Right cardiac atrium (tissue), 5 donors: ENCODE measurements around the gene ENOX2. TPM values are rescaled to one million over a fixed set of nuclear protein-coding genes. Genes with fewer than 3 reads are reported as not detected.
"Not testable (repeated sequence)": the region's sequence is repeated elsewhere in the genome, so short reads cannot be mapped to it uniquely, and the experiment has no call there.

ENCODE experiments used
- ATAC-seq, 2 donors: fragments of 200-7000 bp; cut with Tn5 transposase; one replicate each; pipeline versions ENCODE4 v1.8.0 to v1.9.1; 2020; ENCODE audit warnings: moderate library complexity in 2 of 2, mild to moderate bottlenecking in 1 of 2
- DNase-seq, 3 donors: peaks; one replicate each; pipeline ENCODE4 v3.0.0-alpha.2; 2020
- H3K27ac ChIP-seq: one replicate; pipeline ENCODE4 v1.5.1; 2013; ENCODE audit warnings: mild to moderate bottlenecking, low read length, control low read depth, moderate library complexity
- H3K27me3 ChIP-seq: one replicate; pipeline ENCODE4 v1.6.1; 2013; ENCODE audit not compliant: control insufficient read depth, insufficient read depth
- H3K4me1 ChIP-seq: one replicate; pipeline ENCODE4 v1.6.1; 2013; ENCODE audit warnings: low read length; ENCODE audit not compliant: control insufficient read depth, insufficient read depth
- H3K4me3 ChIP-seq: one replicate; pipeline ENCODE4 v1.5.1; 2013; ENCODE audit warnings: low read length, control low read depth
- H3K9me3 ChIP-seq: one replicate; pipeline ENCODE4 v1.6.1; 2013; ENCODE audit warnings: low read length; ENCODE audit not compliant: control insufficient read depth
- WGBS: extraction: QIAGEN DNeasy Blood & Tissue Kit; methylation state at CpG from one replicate; pipeline ENCODE4 v1.1.7; 2013; 5-methylcytosine and 5-hydroxymethylcytosine counted together
- intact Hi-C, 4 donors: fragments of 100-400 bp; cut with DNase I; formaldehyde crosslinking; loops; one replicate each; pipeline versions ENCODE4 v1.11.0 to v1.14.0; 2022 to 2023
- polyA plus RNA-seq: library from polyadenylated mRNA; stranded (reverse); fragments of 200-250 nt; gene quantifications from one replicate; pipeline ENCODE4 v1.2.3, GENCODE V29; 2013
- total RNA-seq, 4 donors: library from RNA; stranded (reverse); fragmentation: NEBNext Ultra II Directional; extraction: Animal tissue kit (Norgen Biotek cat#: 25700); gene quantifications; one replicate each; pipeline ENCODE4 v1.2.1, GENCODE V29; 2021
- donor health status: healthy with polysubstance abuse.
- donor health status: DM: no; HTN: yes; CAD: no.
- donor health status: DM: no; HTN: no; CAD: no.
- donor health status: DM: no; HTN: yes; CAD: no; lungs with severe emphysema.
- donor health status: DM: yes; HTN: yes; CAD: no.

ENOX2 gene
- total and polyA plus RNA-seq, 5 donors = 6.2 to 20.1 (median 17.7) TPM

DNA sequence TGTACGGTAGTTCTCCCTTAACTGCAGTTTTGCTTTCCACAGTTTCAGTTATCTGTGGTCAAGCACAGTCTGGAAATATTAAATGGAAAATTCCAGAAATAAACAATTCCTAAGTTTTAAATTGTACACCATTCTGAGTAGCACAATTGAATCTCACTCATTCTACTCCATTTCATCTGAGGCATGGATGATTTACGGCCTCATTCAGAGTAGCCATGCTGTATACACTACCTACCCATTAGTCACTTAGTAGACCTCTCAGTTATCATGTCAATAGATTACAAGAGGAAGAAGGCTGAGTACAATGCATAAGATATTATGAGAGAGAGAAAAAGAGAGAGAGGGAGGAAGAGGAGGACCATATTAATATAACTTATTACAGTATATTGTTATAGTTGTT lies 77.5 kb downstream of the ENOX2 start:
- ATAC-seq (no peak), DNase-seq (no peak)
- intact Hi-C loops = no loop called here
- WGBS = 99% methylated on average over 2 of the region's 2 CpGs
- no peaks in the 10 kb centered on the region for H3K4me1 ChIP-seq
- H3K27ac ChIP-seq = no peak overlapping the region
- H3K27me3 ChIP-seq = no peaks in the 10 kb centered on the region
- H3K9me3 ChIP-seq = no peaks in the 10 kb centered on the region
- H3K4me3 ChIP-seq = no peak overlapping the region

DNA sequence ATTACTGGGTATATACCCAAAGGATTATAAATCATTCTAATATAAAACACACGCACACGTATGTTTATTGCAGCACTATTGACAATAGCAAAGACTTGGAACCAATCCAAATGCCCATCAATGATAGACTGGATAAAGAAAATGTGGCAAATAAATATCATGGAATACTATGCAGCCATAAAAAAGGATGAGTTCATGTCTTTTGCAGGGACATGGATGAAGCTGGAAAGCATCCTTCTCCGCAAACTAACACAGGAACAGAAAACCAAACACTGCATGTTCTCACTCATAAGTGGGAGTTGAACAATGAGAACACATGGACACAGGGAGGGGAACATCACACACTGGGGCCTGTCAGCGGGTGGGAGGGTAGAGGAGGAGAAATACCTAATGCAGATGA lies 83.6 kb downstream of the ENOX2 start:
- H3K9me3 ChIP-seq, H3K4me3 ChIP-seq, H3K27ac ChIP-seq, ATAC-seq, H3K4me1 ChIP-seq, intact Hi-C loops, H3K27me3 ChIP-seq, DNase-seq: not testable (repeated sequence)
- 98% methylated on average over 4 of the region's 4 CpGs for WGBS

DNA sequence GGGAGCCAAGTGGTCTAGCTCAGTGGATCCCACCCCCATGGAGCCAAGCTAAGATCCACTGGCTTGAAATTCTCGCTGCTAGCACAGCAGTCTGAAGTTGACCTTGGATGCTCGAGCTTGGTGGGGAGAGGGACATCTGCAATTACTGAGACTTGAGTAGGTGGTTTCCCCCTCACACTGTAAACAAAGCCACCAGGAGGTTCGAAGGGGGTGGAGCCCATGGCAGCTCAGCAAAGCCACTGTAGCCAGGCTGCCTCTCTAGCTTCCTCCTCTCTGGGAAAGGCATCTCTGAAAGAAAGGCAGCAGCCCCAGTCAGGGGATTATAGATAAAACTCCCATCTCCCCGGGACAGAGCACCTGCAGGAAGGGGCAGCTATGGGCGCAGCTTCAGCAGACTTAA lies 89.1 kb downstream of the ENOX2 start:
- WGBS = 85% methylated on average over 5 of the region's 5 CpGs
- ATAC-seq, H3K27ac ChIP-seq, H3K27me3 ChIP-seq, H3K4me3 ChIP-seq, DNase-seq, H3K4me1 ChIP-seq, H3K9me3 ChIP-seq, intact Hi-C loops: not testable (repeated sequence)

DNA sequence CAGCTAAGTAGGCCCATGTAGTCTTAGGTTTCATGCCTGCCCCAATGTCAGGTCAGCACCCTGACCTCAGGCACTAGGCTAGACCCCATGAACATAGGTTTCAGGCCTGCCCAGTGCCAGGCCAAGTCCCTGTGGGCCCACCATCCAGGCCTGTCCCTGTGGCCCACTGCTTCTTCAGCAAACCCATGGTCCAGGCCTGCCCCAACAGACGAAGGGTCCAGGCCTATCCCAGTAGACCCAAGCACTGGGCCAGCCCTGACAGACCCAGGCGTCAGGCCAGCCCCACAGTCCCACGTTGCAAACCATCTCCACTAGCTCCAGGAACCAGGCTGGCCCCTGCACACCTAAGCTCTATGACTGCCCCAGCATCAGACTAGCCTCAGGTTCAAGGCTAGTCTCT lies 92.4 kb downstream of the ENOX2 start:
- no peak for DNase-seq
- intact Hi-C loops = no loop called here
- Histone ChIP-seq H3K4me3 (no peak overlapping the region), H3K27me3 (no peaks in the 10 kb centered on the region), H3K9me3 (no peaks in the 10 kb centered on the region), H3K27ac (no peak overlapping the region), H3K4me1 (peaks cover 3% of the 10 kb centered on the region)
- ATAC-seq = peak in 1 of 2 donors; percentile 13
- WGBS = 97% methylated on average over 3 of the region's 3 CpGs

DNA sequence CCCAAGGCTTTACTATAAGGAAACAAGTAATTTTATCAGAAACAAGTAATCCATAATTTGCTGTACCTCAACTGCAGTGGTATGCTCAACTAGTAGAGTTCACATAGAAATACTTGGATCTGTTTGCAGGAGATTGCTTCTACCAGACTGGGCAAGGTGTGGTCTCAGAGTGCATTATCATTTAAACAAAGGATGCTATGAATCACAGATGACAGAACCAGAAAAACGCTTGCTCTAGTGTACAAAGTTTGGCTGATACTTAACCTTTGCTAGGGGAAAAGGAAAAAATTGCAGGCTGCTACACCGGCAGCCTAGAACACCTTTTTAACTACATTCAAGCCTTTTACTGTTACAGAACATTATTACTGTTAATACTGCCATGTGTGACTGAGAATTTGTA lies 97.1 kb downstream of the ENOX2 start:
- intact Hi-C loops = no loop called here
- no peak overlapping the region for H3K27ac ChIP-seq
- ATAC-seq (no peak), DNase-seq (no peak)
- H3K9me3 ChIP-seq = no peaks in the 10 kb centered on the region
- no peak overlapping the region for H3K4me3 ChIP-seq
- peaks cover under 1% of the 10 kb centered on the region for H3K4me1 ChIP-seq
- H3K27me3 ChIP-seq = no peaks in the 10 kb centered on the region
- WGBS = 67% methylated on average over 2 of the region's 2 CpGs

DNA sequence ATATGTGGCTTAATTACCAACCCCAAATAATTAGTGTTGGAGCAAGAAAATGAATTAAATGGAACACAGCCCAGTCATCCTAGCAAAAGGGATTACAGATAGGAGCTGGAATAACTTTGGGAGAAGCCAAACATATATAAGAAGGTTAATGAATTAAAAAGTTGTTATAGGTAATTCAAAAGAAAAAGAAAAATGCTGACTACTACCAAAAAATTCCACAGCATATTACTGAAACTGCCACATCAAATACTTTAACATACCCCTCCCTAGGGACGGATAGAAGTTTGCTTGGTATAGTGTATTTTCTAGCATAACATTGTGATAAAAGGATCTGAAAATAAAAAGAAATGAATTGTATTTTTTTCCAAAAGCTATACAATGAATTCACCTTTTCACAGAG lies 99.5 kb downstream of the ENOX2 start:
- 93% methylated on average over 1 of the region's 1 CpG for WGBS
- Histone ChIP-seq H3K27ac (no peak overlapping the region), H3K27me3 (no peaks in the 10 kb centered on the region), H3K4me1 (no peaks in the 10 kb centered on the region), H3K9me3 (no peaks in the 10 kb centered on the region), H3K4me3 (no peak overlapping the region)
- ATAC-seq = no peak
- intact Hi-C loops = no loop called here
- no peak for DNase-seq

DNA sequence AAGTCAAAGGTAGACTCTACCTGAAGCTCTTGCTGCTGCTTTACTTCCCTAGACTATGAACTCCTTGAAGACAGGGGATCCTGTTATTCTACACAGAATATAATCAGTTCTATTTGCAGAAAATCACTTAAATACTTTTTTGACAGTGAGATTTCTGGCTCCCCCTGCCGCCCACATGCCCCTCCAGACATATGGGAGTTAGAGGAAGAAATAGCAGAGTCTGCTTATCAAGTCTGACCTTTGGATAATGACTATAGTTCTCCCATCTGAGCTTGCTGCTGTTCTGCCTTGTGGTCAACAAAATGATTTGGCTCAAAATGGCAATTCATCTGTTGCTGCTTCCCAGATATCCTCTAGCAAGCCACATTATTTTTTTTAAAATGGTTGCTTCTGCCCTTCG lies 101.1 kb downstream of the ENOX2 start:
- Histone ChIP-seq H3K27me3 (no peaks in the 10 kb centered on the region), H3K9me3 (no peaks in the 10 kb centered on the region), H3K27ac (no peak overlapping the region), H3K4me3 (no peak overlapping the region), H3K4me1 (no peaks in the 10 kb centered on the region)
- no peak for ATAC-seq
- DNase-seq = no peak
- WGBS = 71% methylated on average over 2 of the region's 2 CpGs
- intact Hi-C loops = no loop called here

DNA sequence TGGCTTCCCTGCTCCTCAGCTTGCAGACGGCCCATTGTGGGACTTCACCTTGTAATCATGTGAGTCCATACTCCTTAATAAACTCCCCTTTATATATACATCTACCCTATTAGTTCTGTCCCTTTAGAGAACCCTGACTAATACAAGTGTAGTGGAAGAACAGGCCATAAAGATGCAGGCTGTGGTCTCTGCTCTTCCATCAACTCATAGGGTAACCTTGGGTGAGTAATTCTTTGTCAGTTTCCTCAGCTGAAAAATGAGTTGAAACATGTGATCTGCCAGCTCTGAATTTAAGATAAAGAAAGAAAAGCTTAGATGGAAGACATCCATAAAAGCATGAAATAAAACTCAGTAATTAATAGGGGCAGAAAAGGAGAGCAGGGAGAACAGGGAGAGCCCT lies 103.6 kb downstream of the ENOX2 start:
- Histone ChIP-seq H3K27me3 (no peaks in the 10 kb centered on the region), H3K4me3 (no peak overlapping the region), H3K27ac (no peak overlapping the region), H3K4me1 (no peaks in the 10 kb centered on the region), H3K9me3 (no peaks in the 10 kb centered on the region)
- intact Hi-C loops = no loop called here
- ATAC-seq = no peak
- no peak for DNase-seq
- WGBS = 76% methylated on average over 1 of the region's 1 CpG

DNA sequence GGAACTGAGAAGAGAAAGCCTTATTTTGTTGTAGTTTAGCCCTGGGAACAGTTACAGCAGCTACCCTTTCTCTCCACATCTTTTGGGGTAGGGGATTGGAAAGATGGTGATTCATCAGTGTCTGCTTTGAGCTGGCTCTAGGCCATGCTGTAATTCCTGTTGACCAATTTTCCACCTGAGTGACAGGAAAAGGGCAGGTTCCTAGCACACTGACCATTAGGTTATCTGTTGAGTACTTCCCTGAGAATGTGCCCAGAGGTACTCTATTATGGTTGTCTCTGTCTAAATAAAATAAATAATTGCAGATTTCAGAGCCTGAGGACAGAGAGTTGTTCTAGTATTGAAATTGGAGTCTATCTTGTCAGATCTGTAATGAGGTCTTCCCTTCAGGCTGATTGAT lies 109.0 kb downstream of the ENOX2 start:
- ATAC-seq (no peak), DNase-seq (no peak)
- intact Hi-C loops = no loop called here
- H3K4me1 ChIP-seq = no peaks in the 10 kb centered on the region
- H3K27ac ChIP-seq = no peak overlapping the region
- no peak overlapping the region for H3K4me3 ChIP-seq
- H3K27me3 ChIP-seq = no peaks in the 10 kb centered on the region
- no peaks in the 10 kb centered on the region for H3K9me3 ChIP-seq

DNA sequence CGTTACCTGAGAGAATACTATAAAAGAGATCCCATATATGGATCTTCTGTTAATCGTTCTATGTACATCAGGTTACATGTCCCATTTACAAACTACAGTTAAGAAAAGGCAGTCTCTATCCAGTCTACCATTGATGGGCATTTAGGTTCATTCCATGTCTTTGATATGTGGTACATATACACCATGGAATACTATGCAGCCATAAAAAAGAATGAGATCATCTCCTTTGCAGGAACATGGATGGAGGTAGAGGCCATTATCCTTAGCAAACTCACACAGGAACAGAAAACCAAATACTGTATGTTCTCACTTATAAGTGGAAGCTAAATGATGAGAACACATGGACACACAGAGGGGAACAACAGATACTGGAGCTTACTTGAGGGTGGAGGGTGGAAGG lies 111.1 kb downstream of the ENOX2 start:
- 97% methylated on average over 2 of the region's 2 CpGs for WGBS
- H3K4me1 ChIP-seq, DNase-seq, H3K9me3 ChIP-seq, intact Hi-C loops, H3K27ac ChIP-seq, H3K4me3 ChIP-seq, H3K27me3 ChIP-seq, ATAC-seq: not testable (repeated sequence)

DNA sequence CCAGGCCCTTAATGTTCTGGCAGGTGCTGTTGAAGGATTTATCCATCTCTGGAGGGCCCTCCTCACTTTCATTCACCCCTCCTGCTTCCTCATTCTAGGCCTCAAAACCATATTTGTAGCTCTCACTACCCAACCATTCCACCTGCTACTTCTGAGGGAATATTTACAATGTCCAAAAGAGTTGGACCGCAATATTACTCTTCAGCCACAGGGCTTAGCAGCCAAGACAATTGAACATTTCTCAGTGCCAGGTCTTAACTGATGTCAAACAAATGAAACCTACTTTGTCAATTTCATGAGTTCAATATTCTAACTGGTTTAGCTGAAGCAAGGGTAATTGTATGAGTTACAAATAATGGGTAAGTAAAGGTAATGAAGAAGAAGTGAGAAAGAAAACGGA lies 113.2 kb downstream of the ENOX2 start:
- 94% methylated on average over 2 of the region's 2 CpGs for WGBS
- ATAC-seq (no peak), DNase-seq (no peak)
- intact Hi-C loops = no loop called here
- Histone ChIP-seq H3K27ac (no peak overlapping the region), H3K9me3 (no peaks in the 10 kb centered on the region), H3K4me3 (no peak overlapping the region), H3K27me3 (no peaks in the 10 kb centered on the region), H3K4me1 (no peaks in the 10 kb centered on the region)

DNA sequence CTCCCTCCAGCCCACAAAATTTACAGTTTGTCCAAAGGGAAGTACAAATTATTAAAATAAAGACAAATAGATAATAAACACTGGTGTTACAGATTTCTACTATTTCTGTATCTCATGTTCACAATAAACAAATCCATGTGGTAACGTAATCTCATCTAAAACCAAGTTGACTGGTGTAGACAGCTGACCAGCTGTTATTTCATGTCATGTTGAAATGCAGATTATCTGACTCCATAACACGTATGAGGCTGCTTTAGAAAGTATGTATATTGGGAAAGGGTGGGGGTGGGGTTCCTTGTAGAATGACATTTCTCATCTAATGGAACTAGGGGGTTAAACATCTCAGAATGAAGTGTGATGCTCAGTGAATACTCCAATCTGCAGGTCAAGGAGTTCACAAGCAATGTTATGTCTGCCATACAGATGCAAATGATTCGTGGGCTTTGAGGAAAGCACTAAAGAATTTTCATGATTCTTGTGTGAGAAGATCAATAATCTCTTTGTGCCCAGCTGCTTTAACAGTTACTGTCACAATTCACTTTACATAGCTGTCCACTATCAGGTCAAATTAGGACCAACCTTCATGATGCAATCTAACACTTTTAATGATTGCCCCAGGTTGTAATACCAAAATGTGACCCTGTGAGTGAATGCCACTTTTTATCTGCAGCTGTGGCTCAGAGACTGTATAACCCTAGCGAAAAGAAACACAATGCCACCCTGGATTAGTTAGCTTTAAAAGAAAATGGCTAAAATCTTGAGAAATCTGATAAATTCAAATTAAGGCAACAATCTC lies 114.0 kb downstream of the ENOX2 start:
- DNase-seq (no peak), ATAC-seq (no peak)
- H3K27me3 ChIP-seq = no peaks in the 10 kb centered on the region
- intact Hi-C loops = no loop called here
- no peaks in the 10 kb centered on the region for H3K4me1 ChIP-seq
- WGBS = 74% methylated on average over 4 of the region's 4 CpGs
- no peak overlapping the region for H3K27ac ChIP-seq
- no peak overlapping the region for H3K4me3 ChIP-seq
- H3K9me3 ChIP-seq = no peaks in the 10 kb centered on the region
